Measurements from ENCODE around the gene SUN2. TPM values are rescaled to one million over a fixed set of nuclear protein-coding genes. Genes with fewer than 3 reads are reported as not detected.
"Not testable (repeated sequence)": the region's sequence is repeated elsewhere in the genome, so short reads cannot be mapped to it uniquely, and the experiment has no call there.

The SUN2 gene, protein sequence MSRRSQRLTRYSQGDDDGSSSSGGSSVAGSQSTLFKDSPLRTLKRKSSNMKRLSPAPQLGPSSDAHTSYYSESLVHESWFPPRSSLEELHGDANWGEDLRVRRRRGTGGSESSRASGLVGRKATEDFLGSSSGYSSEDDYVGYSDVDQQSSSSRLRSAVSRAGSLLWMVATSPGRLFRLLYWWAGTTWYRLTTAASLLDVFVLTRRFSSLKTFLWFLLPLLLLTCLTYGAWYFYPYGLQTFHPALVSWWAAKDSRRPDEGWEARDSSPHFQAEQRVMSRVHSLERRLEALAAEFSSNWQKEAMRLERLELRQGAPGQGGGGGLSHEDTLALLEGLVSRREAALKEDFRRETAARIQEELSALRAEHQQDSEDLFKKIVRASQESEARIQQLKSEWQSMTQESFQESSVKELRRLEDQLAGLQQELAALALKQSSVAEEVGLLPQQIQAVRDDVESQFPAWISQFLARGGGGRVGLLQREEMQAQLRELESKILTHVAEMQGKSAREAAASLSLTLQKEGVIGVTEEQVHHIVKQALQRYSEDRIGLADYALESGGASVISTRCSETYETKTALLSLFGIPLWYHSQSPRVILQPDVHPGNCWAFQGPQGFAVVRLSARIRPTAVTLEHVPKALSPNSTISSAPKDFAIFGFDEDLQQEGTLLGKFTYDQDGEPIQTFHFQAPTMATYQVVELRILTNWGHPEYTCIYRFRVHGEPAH
- 78.1 TPM for total RNA-seq

DNA sequence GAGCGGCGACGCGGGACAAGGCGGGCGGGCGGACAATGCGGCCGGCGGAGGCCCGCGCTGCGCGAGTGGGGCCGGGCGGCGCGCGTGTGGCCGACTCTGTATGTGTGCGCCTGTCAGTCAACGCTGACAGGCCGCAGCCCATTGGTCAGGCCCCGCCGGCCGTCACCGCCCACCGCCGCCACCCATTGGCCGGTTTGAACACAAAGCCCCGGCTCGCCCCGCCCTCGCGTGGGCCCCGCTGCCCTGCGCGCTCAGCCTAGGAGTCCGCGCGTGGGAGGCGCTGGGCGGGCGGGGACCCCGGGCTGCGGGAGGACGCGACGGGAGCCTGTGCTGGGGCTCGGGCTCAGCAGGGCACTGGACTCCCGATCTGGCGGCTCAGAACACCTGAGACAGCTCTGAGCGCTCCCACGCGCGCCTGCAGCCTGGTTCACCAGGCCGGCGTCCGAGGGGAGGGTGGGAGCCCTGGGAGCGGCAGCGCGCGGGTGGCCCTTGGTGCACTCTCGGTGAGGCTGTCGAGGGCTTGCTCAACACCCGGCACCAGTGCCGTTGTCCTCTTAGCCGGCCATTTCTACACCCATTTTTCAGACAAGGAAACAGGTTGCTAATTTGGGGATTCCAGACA is at the start of gene SUN2:
Gene SUN2, minus strand, starts transcription at position 88 of the 622 bp plus-strand sequence. CDS start 3,370 bp downstream, outside the sequence.
- DNase-seq, result peak; percentile 91

- DNase-seq, result not testable (repeated sequence)
Measured at GRCh38 chr22:38805041-38805593, 49.3 kb upstream of the SUN2 start.

DNA sequence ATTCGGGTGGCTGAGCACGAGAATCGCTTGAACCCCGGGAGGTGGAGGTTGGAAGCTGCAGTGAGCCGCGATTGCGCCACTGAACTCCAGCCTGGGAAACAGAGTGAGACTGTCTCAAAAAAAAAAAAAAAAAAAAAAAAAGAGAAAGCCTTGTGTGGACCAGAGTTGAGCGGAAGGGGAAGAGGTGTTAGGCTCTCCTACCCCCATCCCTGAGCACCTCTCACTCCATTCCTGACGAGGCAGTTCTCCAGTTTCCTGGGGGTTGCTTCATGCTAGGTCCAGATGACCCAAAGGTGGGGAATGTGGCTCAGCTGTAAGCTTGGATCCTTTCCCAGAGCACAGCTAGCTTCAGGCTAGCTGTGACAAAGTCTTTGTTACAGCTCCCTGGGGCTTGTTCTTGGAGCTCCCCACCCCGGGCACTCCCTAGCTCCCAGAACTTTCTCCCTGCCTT is 46.9 kb upstream of the SUN2 start:
- DNase-seq, result no peak

GRCh38 chr22:38799265-38800002 is 43.6 kb upstream of the SUN2 start:
- no peak for DNase-seq

- no peak for DNase-seq
Measured at GRCh38 chr22:38798496-38798895, 42.7 kb upstream of the SUN2 start.

DNA sequence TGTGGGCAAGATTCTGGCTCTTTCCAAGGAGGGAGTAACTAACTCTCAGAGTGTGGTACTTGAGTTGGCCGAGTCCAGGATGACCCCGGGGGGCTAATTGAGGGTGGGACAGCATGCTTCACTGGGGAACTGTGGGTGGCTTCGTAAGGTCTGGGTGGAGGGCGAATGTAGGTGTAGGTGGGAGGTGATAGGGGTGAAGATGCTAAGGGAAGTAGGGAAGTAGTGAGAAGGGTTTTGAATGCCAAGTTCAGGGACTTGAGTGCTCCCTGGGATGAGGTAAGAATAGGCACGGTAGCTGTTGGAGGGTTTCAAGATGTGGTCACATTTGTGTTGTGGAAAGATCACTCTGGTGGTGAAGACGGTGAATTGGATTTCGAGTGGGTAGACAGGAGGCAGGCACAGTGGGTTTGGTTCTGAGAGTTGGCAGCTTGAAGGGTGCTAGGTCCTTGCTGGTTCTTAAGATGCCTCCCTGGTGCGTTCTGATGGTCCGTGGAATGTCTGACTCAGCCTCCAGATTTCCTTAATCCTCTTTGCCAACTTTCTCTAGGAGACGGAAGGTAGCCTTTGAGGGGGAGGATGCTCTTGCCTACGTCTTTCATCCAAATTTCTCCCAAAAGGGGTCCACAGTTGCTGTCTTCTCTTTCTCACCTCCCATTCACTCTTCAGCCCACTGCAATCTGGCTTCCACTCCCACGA is 40.6 kb upstream of the SUN2 start:
- DNase-seq, result no peak

- DNase-seq, result no peak
Measured at GRCh38 chr22:38795569-38795968, 39.8 kb upstream of the SUN2 start.

- DNase-seq, result peak; percentile 92
Measured at GRCh38 chr22:38793721-38794466, 38.1 kb upstream of the SUN2 start, which contains the start of gene DNAL4. Gene DNAL4, minus strand, starts transcription at chr22:38794143. Its CDS starts 11,412 bp downstream, at chr22:38782731.

GRCh38 chr22:38793317-38793716 is 37.5 kb upstream of the SUN2 start:
- no peak for DNase-seq

- no peak for DNase-seq
Measured at GRCh38 chr22:38792833-38793232, 37.0 kb upstream of the SUN2 start.

GRCh38 chr22:38789606-38790005 is 33.8 kb upstream of the SUN2 start:
- no peak for DNase-seq

DNA sequence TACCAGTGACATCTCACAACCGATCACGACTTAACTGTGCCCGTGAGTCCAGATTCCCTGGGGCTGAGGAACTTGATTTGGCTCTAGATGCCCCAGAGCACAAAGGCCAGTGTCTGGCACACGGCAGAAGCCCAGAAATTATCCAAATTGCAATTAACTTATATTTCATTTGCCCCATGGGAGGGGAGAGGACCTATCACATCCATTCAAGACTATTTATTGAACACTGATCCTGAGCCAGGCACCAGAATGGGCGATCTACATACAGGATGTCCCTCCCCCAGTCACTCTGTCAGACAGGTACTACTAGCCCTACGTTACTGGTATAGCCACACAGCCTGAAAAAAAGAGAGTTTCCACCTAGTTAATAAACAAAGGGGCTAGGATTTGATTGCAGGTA is 33.0 kb upstream of the SUN2 start:
- no peak for DNase-seq

DNA sequence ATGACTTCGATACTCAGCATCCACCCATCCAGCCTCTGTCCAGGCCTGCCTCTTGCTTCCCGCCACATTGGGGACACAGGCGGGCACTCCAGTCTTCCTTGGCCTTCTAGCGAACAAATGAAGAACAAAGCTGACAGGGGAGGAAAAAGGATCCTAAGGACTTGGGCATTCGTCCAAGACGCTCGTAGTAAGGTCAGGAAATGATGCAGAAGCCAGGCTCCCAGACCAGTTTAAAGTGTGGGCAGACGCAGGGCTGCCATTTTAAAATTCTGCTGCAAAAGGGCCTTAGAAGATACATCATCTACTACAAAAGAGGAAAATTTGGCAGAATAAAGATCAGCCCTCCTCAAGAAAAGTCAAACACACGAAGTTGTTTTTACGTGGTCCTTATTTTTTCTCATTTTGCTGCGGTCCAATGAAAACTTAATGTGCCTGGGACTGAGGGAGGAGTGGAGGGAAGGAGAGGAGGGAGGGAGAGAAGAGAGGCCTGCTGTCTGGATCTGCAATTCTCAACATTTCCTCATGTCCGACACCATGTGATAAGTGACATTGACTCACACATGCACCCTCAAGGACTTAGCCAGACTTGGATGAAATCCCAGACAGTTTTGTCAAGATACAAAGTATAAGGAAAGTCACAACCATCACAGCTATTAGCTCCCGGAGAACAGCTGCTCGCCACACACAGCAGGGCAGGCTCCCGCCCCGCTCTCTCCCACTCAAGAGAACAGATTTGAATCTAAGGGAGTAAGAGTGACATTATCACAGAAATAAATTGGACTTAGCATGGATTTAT is 32.4 kb upstream of the SUN2 start:
- DNase-seq, result peak; percentile 33

- DNase-seq, result no peak
Measured at GRCh38 chr22:38786631-38787030, 30.8 kb upstream of the SUN2 start.

GRCh38 chr22:38784856-38785255 is 29.1 kb upstream of the SUN2 start:
- no peak for DNase-seq

GRCh38 chr22:38784035-38784434 is 28.2 kb upstream of the SUN2 start:
- DNase-seq, result no peak

- no peak for DNase-seq
Measured at GRCh38 chr22:38783095-38783615, 27.4 kb upstream of the SUN2 start.

DNA sequence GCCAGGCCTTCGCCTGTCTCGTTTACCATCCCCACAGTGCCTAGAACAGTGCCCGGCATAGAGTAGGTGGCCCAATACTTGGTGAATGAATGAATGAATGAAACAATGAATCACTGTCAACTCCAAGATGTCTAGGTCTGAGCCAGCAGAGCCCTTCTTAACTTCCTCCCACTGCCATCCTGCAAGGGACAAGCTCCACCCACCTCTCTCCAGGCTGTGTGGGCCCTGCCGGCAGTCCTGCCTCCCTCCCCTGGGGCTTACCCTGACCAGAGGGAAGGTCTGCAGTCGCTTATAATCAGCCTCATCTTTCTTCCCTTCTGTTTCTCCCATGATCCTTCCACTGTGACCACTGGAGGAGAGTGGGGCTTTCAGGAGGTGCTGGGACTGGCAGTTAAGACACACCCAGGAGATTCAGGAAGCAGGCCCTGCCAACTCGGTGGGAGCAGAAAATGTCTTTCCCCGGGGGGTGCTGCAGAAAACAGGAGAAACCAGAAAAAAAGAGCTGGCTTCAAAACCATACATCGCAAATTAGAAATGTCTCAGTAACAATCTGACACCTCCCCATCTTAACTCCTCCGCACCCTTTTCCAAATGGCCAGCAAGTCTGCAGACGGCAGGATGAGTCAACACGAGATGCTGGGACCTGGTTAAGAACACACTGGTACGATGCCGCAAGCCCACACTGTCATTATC is 26.8 kb upstream of the SUN2 start:
- peak; percentile 78 for DNase-seq

- DNase-seq, result no peak
Measured at GRCh38 chr22:38781033-38781432, 25.2 kb upstream of the SUN2 start.
